Activated naive CD8-positive, alpha-beta T cell treated with anti-CD3 and anti-CD28 coated beads, Interleukin-2, amount 50 U/mL, for 24 hours (primary cell): ENCODE results near the gene ARL4D.

Experiments used
- ATAC-seq: fragments of 150-1000 bp; cut with Tn5 transposase; one replicate; pipeline ENCODE4 v1.10.0; 2021
- DNase-seq: peaks from one replicate; pipeline ENCODE4 v3.0.0; 2021
- H3K27ac Mint-ChIP-seq: one replicate; pipeline ENCODE4 v1.8.0; 2021; ENCODE audit warnings: mild to moderate bottlenecking, mixed read lengths
- H3K27me3 Mint-ChIP-seq: one replicate; pipeline ENCODE4 v1.8.0; 2021; ENCODE audit warnings: mixed read lengths
- H3K36me3 Mint-ChIP-seq: one replicate; pipeline ENCODE4 v1.8.0; 2021; ENCODE audit warnings: low read depth, mixed read lengths
- H3K4me1 Mint-ChIP-seq: one replicate; pipeline ENCODE4 v1.8.0; 2021; ENCODE audit warnings: mixed read lengths
- H3K4me3 Mint-ChIP-seq: one replicate; pipeline ENCODE4 v1.8.0; 2021; ENCODE audit warnings: mild to moderate bottlenecking, moderate library complexity, mixed read lengths
- H3K9me3 Mint-ChIP-seq: one replicate; pipeline ENCODE4 v1.8.0; 2021; ENCODE audit warnings: mixed read lengths

ARL4D gene

GRCh38 chr17:43444223-43445008 lies 45.6 kb downstream of the ARL4D start:
- Mint-ChIP-seq H3K4me3 (no peak overlapping the region), H3K9me3 (no peaks in the 10 kb centered on the region), H3K27me3 (peaks cover 11% of the 10 kb centered on the region), H3K36me3 (no peaks in the 10 kb centered on the region), H3K27ac (no peak overlapping the region), H3K4me1 (no peaks in the 10 kb centered on the region)
- DNase-seq, result no peak
- no peak for ATAC-seq

- H3K4me1 Mint-ChIP-seq, result no peaks in the 10 kb centered on the region
- no peak for DNase-seq
- H3K9me3 Mint-ChIP-seq, result no peaks in the 10 kb centered on the region
- H3K27ac Mint-ChIP-seq, result no peak overlapping the region
- no peak overlapping the region for H3K4me3 Mint-ChIP-seq
- peaks cover 11% of the 10 kb centered on the region for H3K27me3 Mint-ChIP-seq
- no peaks in the 10 kb centered on the region for H3K36me3 Mint-ChIP-seq
- no peak for ATAC-seq
Measured at GRCh38 chr17:43445009-43445589, 46.3 kb downstream of the ARL4D start.

- H3K27me3 Mint-ChIP-seq, result peaks cover 11% of the 10 kb centered on the region
- no peak for ATAC-seq
- no peak overlapping the region for H3K4me3 Mint-ChIP-seq
- no peak overlapping the region for H3K27ac Mint-ChIP-seq
- H3K9me3 Mint-ChIP-seq, result no peaks in the 10 kb centered on the region
- DNase-seq, result no peak
- no peaks in the 10 kb centered on the region for H3K36me3 Mint-ChIP-seq
- no peaks in the 10 kb centered on the region for H3K4me1 Mint-ChIP-seq
Measured at GRCh38 chr17:43446773-43447172, 48.0 kb downstream of the ARL4D start.

- Mint-ChIP-seq H3K4me1 (no peaks in the 10 kb centered on the region), H3K36me3 (no peaks in the 10 kb centered on the region), H3K4me3 (no peak overlapping the region), H3K9me3 (no peaks in the 10 kb centered on the region), H3K27ac (no peak overlapping the region), H3K27me3 (peaks cover 11% of the 10 kb centered on the region)
- ATAC-seq (no peak), DNase-seq (no peak)
Measured at GRCh38 chr17:43448720-43449469, 50.1 kb downstream of the ARL4D start.

GRCh38 chr17:43449470-43450248 lies 50.9 kb downstream of the ARL4D start:
- Mint-ChIP-seq H3K27me3 (peaks cover 9% of the 10 kb centered on the region), H3K9me3 (no peaks in the 10 kb centered on the region), H3K4me3 (no peak overlapping the region), H3K4me1 (no peaks in the 10 kb centered on the region), H3K36me3 (no peaks in the 10 kb centered on the region), H3K27ac (no peak overlapping the region)
- ATAC-seq (no peak), DNase-seq (no peak)
